CD4-positive, alpha-beta T cell treated with Interleukin-17A for 4 hours (primary cell): ENCODE results near the gene C19orf47.
"Not testable (repeated sequence)": the region's sequence is repeated elsewhere in the genome, so short reads cannot be mapped to it uniquely, and the experiment has no call there.

ENCODE experiments used
- DNase-seq: peaks from one replicate; pipeline ENCODE4 v3.0.0-alpha.2; 2020; ENCODE audit warnings: mixed read lengths

Gene C19orf47

GRCh38 chr19:40376286-40376862 lies 28.2 kb upstream of the C19orf47 start:
- DNase-seq = no peak

- DNase-seq = no peak
Measured at GRCh38 chr19:40374084-40374483, 25.9 kb upstream of the C19orf47 start.

GRCh38 chr19:40371802-40372122 lies 23.6 kb upstream of the C19orf47 start:
- no peak for DNase-seq

- no peak for DNase-seq
Measured at GRCh38 chr19:40370997-40371801, 23.0 kb upstream of the C19orf47 start.

- DNase-seq = not testable (repeated sequence)
Measured at GRCh38 chr19:40370253-40370652, 22.1 kb upstream of the C19orf47 start.

GRCh38 chr19:40369797-40370196 lies 21.6 kb upstream of the C19orf47 start:
- DNase-seq = no peak

GRCh38 chr19:40367577-40368434 lies 19.6 kb upstream of the C19orf47 start:
- DNase-seq = no peak

GRCh38 chr19:40366697-40367561 lies 18.7 kb upstream of the C19orf47 start:
- no peak for DNase-seq

GRCh38 chr19:40365613-40366401 lies 17.6 kb upstream of the C19orf47 start:
- peak; percentile 47 for DNase-seq

GRCh38 chr19:40365010-40365409 lies 16.8 kb upstream of the C19orf47 start:
- DNase-seq = no peak

GRCh38 chr19:40363069-40363468 lies 14.9 kb upstream of the C19orf47 start:
- DNase-seq = no peak

- no peak for DNase-seq
Measured at GRCh38 chr19:40362160-40362559, 14.0 kb upstream of the C19orf47 start.

GRCh38 chr19:40360708-40361241 lies 12.6 kb upstream of the C19orf47 start:
- DNase-seq = no peak

- DNase-seq = no peak
Measured at GRCh38 chr19:40360020-40360707, 12.0 kb upstream of the C19orf47 start.

- DNase-seq = no peak
Measured at GRCh38 chr19:40358773-40359172, 10.6 kb upstream of the C19orf47 start.

- no peak for DNase-seq
Measured at GRCh38 chr19:40357640-40358039, 9.4 kb upstream of the C19orf47 start.

- DNase-seq = no peak
Measured at GRCh38 chr19:40356681-40357595, 8.7 kb upstream of the C19orf47 start.

- no peak for DNase-seq
Measured at GRCh38 chr19:40355975-40356680, 7.9 kb upstream of the C19orf47 start.

GRCh38 chr19:40348961-40349507 lies 837 bp upstream of the C19orf47 start:
- DNase-seq = no peak
